Mesenteric fat pad (tissue), 1 donor: Measurements from ENCODE around the gene MYO1E. TPM values are rescaled to one million over a fixed set of nuclear protein-coding genes. Genes with fewer than 3 reads are reported as not detected.

Experiments used
- DNase-seq: peaks from one replicate; pipeline ENCODE4 v3.0.0-alpha.2; 2020; ENCODE audit warnings: low spot score
- total RNA-seq: library from RNA; stranded (reverse); fragmentation: NEBNext Ultra II Directional; extraction: Animal tissue kit (Norgen Biotek cat#: 25700); gene quantifications from one replicate; pipeline ENCODE4 v1.2.1, GENCODE V29; 2021
- donor health status: DM: yes; HTN: yes; CAD: no.

Gene MYO1E
- total RNA-seq, 1 donor from 2014 or later = 68.7 TPM

DNA sequence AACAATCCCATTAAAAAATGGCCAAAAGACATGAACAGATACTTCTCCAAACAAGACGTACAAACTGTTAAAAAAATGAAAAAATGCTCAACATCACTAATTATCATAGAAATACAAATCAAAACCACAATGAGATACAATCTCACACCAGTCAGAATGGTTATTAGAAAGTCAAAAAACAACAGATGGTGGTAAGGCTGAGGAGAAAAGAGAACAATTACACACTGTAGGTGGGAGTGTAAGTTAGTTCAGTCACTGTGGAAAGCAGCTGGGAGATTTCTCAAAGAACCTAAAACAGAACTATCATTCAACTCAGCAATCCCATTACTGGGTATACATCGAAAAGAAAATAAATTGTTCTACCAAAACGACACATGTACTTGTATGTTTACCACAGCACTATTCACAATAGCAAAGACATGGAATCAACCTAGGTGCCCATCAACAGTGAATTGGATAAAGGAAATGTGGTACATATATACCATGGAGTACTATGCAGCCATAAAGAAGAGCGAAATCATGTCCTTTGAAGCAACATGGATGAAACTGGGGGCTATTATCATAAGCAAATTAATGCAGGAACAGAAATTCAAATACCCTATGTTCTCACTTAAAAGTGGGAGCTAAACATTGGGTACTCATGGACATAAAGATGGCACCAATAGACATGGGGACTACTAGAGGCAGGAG lies 51.5 kb downstream of the MYO1E start:
- DNase-seq = no peak

DNA sequence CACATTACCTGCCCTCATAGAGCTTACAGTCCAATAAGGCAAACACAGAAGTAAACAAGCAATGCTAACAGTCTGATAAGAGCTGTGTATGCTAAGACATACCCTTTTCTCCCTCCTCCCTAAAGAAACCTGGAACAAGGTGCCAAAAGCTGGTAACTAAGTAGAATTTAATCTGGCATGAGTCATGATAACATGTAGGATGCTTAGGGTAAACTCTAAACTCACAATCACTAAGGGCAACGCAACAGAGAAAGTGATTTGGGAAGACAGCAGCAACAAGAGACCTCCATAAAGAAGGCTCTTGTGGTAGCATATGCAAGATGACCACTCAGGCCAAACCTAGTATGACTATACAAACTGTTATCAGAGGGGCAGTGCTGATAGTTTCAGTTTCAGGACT lies 55.5 kb downstream of the MYO1E start:
- DNase-seq = no peak

GRCh38 chr15:59315914-59316451 lies 56.7 kb downstream of the MYO1E start:
- DNase-seq = no peak

GRCh38 chr15:59313641-59314332 lies 58.9 kb downstream of the MYO1E start:
- no peak for DNase-seq

GRCh38 chr15:59312205-59312604 lies 60.5 kb downstream of the MYO1E start:
- DNase-seq = no peak

GRCh38 chr15:59311195-59311594 lies 61.5 kb downstream of the MYO1E start:
- DNase-seq = no peak

DNA sequence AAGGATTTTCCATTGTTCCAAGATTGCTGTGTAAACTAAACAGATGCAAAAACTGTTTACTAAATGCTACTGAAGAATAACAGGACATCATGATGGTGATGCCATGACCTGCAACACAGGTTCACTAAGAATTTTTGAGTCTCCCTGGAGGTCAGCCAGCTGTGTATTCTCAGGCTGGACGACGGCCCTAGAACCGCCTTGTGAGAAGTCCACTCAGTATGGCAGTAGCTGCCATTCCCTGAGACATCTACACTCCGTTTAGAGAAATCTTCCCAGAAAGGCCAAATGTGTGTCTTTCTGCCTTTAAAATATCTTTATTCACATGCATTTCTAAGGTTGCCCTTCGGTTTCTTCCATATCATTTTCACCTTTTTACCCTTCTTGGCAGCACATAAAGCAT lies 63.3 kb downstream of the MYO1E start:
- no peak for DNase-seq

- DNase-seq = no peak
Measured at GRCh38 chr15:59307165-59307537, 65.5 kb downstream of the MYO1E start.

- DNase-seq = no peak
Measured at GRCh38 chr15:59306520-59307164, 66.0 kb downstream of the MYO1E start.

DNA sequence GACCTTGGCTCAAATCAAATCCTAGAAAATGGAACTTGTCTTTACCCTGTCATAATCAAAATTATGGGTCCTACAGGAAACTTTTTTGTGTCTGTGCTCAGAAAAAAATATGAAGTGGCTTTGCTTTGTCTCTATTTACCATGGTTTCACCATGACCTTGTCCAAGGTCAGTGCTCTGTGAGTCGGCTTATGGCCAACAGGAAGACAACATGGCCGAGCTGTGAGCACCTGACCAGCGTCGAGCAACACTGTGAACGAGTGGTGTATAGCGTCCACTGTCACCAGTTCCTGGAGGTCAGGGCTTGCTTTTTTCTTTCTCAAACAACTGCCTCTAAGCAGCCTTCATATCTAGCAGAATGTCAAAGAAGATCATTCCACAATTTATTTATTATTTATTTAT lies 67.9 kb downstream of the MYO1E start:
- no peak for DNase-seq

- DNase-seq = no peak
Measured at GRCh38 chr15:59304034-59304795, 68.5 kb downstream of the MYO1E start.

DNA sequence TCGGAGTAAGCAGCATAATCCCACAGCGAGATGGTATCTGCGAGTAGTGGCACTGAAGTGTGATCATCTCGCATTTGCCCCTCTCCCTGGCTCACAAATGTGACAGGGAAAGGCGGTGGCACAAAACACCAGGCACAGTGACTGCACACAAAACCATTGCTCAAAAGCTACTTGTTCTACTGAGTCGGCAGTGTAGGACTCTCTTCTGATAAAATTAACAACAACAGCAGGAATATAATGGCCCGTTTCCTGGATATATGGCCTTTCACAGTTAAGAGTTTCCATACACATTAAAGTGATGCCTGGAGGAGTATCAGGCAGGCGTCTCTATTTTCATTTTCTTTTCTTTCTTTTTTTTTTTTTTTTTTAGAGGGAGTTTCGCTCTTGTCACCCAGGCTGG lies 69.0 kb downstream of the MYO1E start:
- no peak for DNase-seq

- no peak for DNase-seq
Measured at GRCh38 chr15:59303136-59303535, 69.5 kb downstream of the MYO1E start.

DNA sequence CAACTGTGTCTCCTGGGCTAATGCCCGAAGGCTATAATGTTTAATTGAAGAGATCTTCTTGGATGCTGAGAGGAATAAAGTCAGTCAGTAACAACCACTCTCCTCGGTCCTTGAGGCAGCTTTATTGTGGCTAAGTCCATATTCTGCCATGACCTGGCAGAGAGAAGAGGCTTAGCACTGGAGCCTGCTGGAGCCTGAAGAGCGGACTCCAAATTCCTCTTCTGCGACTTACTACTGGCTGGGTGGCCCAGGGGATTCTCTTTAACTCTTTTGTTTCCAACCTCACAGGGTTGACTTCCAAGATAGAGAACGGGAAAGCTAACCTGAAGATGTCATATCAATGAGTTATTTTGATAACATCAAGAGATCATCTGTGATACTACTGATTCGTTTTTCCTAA lies 71.1 kb downstream of the MYO1E start:
- DNase-seq = no peak

GRCh38 chr15:59300618-59301139 lies 72.0 kb downstream of the MYO1E start:
- DNase-seq = no peak

DNA sequence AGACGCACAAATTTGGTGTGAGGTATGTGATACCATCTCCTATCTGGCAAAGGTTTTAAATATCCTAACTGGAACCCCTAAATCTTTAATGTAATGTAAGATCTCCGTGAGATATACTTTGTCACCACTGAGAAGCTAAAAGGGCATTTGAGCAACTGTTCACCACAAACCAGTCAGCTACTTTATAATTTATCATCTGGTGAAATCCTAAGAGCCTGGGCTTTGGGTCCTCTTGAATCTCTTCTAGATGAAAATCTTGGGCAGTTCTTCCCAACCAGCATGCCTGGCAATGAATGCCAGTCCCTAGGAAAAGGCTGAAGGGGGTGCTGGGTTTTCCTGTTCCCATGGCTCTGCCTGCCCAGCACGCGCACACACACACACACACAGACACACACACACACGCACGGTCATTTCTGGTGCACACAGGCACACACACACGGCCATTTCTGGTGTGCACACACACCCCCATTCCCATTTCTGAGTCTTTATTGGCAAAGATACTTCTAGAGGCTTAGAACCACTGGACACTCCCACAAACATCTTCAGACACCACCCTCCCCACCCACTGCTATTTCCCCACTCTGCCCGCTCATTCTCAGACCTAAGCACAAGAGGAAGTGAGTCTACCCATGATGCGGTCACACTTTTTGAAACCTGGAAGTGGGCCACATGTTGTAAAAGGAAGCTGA lies 72.6 kb downstream of the MYO1E start:
- no peak for DNase-seq

DNA sequence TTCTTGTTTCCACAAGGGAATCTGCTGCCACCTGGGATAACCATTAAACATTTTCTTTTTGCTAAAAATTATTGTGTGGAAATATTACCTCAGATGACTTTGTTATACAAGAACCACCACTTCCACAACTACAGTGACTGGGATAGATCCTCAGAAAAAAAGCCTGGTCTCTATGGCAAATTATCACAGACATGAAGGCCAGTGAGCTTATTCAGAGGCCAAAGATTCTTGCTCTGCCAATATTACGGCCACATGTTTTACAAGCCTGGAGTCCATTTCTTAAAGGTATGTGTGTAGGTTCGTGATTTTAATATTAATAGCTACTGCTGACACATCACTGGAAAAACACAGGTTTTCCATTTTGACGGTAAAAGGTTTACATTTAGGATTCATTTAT lies 73.8 kb downstream of the MYO1E start:
- DNase-seq = no peak

- no peak for DNase-seq
Measured at GRCh38 chr15:59298225-59298853, 74.3 kb downstream of the MYO1E start.

DNA sequence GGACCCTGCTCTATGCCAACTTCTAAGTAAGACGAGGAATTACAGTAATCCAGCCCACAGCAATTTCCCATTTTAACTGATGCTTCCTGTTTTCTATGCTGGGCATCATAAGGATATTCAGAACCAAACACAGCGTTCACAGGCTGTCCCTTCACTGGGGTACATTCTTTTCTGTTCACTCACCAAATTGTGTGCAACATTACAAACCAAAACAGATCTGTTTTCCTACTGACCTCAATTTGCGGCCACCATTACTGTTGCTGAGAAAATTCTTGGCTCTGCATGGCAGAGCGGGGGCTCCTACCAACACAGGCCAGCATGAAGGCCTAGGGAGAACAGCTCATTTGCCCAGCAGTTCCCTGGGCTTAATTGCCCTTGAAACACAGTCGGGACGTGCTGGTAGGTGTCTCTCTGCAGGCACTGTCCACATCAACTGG lies 76.5 kb downstream of the MYO1E start:
- no peak for DNase-seq
